SK-N-SH (cell line): Measurements from ENCODE around the gene PALLD. TPM values are rescaled to one million over a fixed set of nuclear protein-coding genes. Genes with fewer than 3 reads are reported as not detected.

ENCODE experiments used
- CTCF ChIA-PET: fragments of 300-600, 350-600 bp; formaldehyde crosslinking; extraction: SDS; loops from one replicate; lab custom pipeline; 2021; lab: Yijun Ruan, JAX
- POLR2A ChIA-PET: fragments of 350-600 bp; sonication (Branson Sonifier 250); formaldehyde crosslinking; extraction: SDS; loops from one replicate; lab custom pipeline; 2020; ENCODE audit warnings: antibody characterized with exemption, inconsistent platforms; lab: Yijun Ruan, JAX
- DNase-seq: peaks from one replicate; pipeline ENCODE4 v3.0.0; 2012
- H2AFZ ChIP-seq: fragments of 200-600 bp; sonication (generic); 2 replicates; pipeline ENCODE4 v1.8.1; 2016; ENCODE audit warnings: antibody characterized with exemption, mild to moderate bottlenecking, low read depth
- H3F3A ChIP-seq: fragments of 200-600 bp; sonication (generic); replicated peaks from 2 replicates; pipeline ENCODE3; 2016; ENCODE audit warnings: antibody characterized with exemption, mild to moderate bottlenecking; ENCODE audit not compliant: insufficient read depth
- H3K27ac ChIP-seq, 2 experiments: fragments of 200-500 bp in 1 of 2; fragments of 200-600 bp in 1 of 2; sonication (Bioruptor generic) in 1 of 2; sonication (generic), shearing (Covaris generic) in 1 of 2; 2 replicates each; pipeline versions ENCODE4 v1.5.1 to v1.6.1; 2014 to 2016; ENCODE audit warnings: low read depth in 2 of 2, inconsistent platforms in 1 of 2, low read length in 1 of 2, mild to moderate bottlenecking in 1 of 2, mixed read lengths in 1 of 2
- H3K27me3 ChIP-seq: fragments of 200-600 bp; sonication (generic), shearing (Covaris generic); 2 replicates; pipeline ENCODE4 v1.6.1; 2016; ENCODE audit warnings: mixed run types; ENCODE audit not compliant: insufficient read depth
- H3K36me3 ChIP-seq, 2 experiments: fragments of 200-500 bp in 1 of 2; fragments of 200-600 bp in 1 of 2; sonication (Bioruptor generic) in 1 of 2; sonication (generic) in 1 of 2; replicated peaks in 1 of 2; 2 replicates each; pipeline versions ENCODE3 to v1.5.1; 2014 to 2016; ENCODE audit warnings: low read length in 1 of 2, mild to moderate bottlenecking in 1 of 2; ENCODE audit not compliant: insufficient read depth in 2 of 2, control insufficient read depth in 1 of 2
- H3K4me1 ChIP-seq, 2 experiments: fragments of 200-500 bp in 1 of 2; fragments of 200-600 bp in 1 of 2; sonication (Bioruptor generic) in 1 of 2; sonication (generic), shearing (Covaris generic) in 1 of 2; 2 replicates each; pipeline versions ENCODE4 v1.5.1 to v1.6.1; 2014 to 2016; ENCODE audit warnings: low read depth in 1 of 2, low read length in 1 of 2, mixed run types in 1 of 2; ENCODE audit not compliant: insufficient read depth in 2 of 2, control insufficient read depth in 1 of 2
- H3K4me2 ChIP-seq: fragments of 200-600 bp; sonication (generic), shearing (Covaris generic); 2 replicates; pipeline ENCODE4 v1.6.1; 2017; ENCODE audit warnings: mixed run types
- H3K4me3 ChIP-seq, 2 experiments: fragments of 200-500 bp in 1 of 2; fragments of 200-600 bp in 1 of 2; sonication (Bioruptor generic) in 1 of 2; sonication (generic), shearing (Covaris generic) in 1 of 2; 2 replicates each; pipeline versions ENCODE4 v1.5.1 to v1.8.1; 2014 to 2016; ENCODE audit warnings: low read depth in 2 of 2, inconsistent platforms in 1 of 2, low read length in 1 of 2, mild to moderate bottlenecking in 1 of 2, mixed read lengths in 1 of 2, moderate library complexity in 1 of 2
- H3K79me2 ChIP-seq: fragments of 200-600 bp; sonication (generic); 2 replicates; pipeline ENCODE4 v1.8.1; 2017; ENCODE audit warnings: mild to moderate bottlenecking; ENCODE audit not compliant: insufficient read depth
- H3K9ac ChIP-seq: fragments of 200-600 bp; sonication (generic); 2 replicates; pipeline ENCODE4 v1.6.1; 2017; ENCODE audit warnings: mixed run types
- H3K9me2 ChIP-seq: fragments of 200-600 bp; sonication (generic); 2 replicates; pipeline ENCODE4 v1.6.1; 2017; ENCODE audit warnings: mixed run types
- H3K9me3 ChIP-seq: fragments of 200-600 bp; sonication (generic); 2 replicates; pipeline ENCODE4 v1.6.1; 2017; ENCODE audit warnings: mixed run types, mild to moderate bottlenecking, moderate library complexity
- H4K20me1 ChIP-seq: fragments of 200-600 bp; sonication (generic); 2 replicates; pipeline ENCODE4 v1.6.1; 2017; ENCODE audit warnings: mild to moderate bottlenecking, mixed run types; ENCODE audit not compliant: insufficient read depth
- ELF1 ChIP-seq: IDR thresholded peaks from 2 replicates; pipeline ENCODE4 v1.4.0; 2012
- FOXM1 ChIP-seq: IDR thresholded peaks from 2 replicates; pipeline ENCODE4 v1.4.0; 2012; ENCODE audit warnings: low read depth, mild to moderate bottlenecking
- MXI1 ChIP-seq: IDR thresholded peaks from 2 replicates; pipeline ENCODE4 v1.6.1; 2012; ENCODE audit warnings: mild to moderate bottlenecking, low read depth, low read length, improper control_type of control experiment
- SMC3 ChIP-seq: IDR thresholded peaks from 2 replicates; pipeline ENCODE4 v1.6.1; 2012; ENCODE audit warnings: low read depth, low read length, improper control_type of control experiment
- WGBS: methylation state at CpG from one replicate; pipeline ENCODE4 v1.1.6; 2017; ENCODE audit warnings: low lambda C conversion rate; 5-methylcytosine and 5-hydroxymethylcytosine counted together
- polyA plus RNA-seq, 3 experiments: library from polyadenylated mRNA; depleted of rRNA; stranded (reverse); fragments of >200 nt; gene quantifications; 2 replicates each; pipeline ENCODE4 v1.2.3, GENCODE V29; 2012
- TF ChIP-seq, protein P1 (sequence below): IDR thresholded peaks from 2 replicates; pipeline ENCODE4 v1.4.0; 2012; ENCODE audit warnings: low read depth, borderline replicate concordance
- TF ChIP-seq, protein P2 (sequence below): IDR thresholded peaks from 2 replicates; pipeline ENCODE4 v1.6.1; 2012; ENCODE audit warnings: mild to moderate bottlenecking, low read depth, low read length, moderate library complexity

PALLD gene
- polyA plus RNA-seq, 1 of the 3 experiments (the other 2 are of a cell fraction) = 33.0 TPM

DNA sequence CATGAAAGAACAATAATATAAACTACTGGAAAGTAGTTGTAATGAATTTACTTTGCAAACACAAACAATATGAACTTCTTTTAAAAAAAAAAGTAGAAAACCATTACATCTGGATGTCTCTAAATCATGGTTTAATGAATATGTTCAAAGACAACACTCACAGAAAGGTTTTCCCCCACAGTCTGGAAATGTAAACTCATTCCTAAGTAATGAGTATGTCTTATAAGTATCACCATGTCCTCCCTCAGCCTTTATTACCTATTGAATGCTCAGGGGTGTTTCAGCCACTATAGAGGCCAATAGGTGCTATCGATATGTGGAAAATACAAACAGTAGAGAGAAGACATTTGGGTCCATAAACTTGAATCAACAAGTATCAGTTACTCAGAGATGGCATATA is 186.7 kb downstream of the PALLD start:
- H3K79me2 ChIP-seq = no peaks in the 10 kb centered on the region
- no peak overlapping the region for H2AFZ ChIP-seq
- no peak overlapping the region for H3K4me3 ChIP-seq
- H3F3A ChIP-seq = peaks cover 8% of the 10 kb centered on the region
- DNase-seq = no peak
- H3K4me2 ChIP-seq = no peak overlapping the region
- ChIA-PET CTCF (no interaction called here), POLR2A (no interaction called here)
- H3K27ac ChIP-seq = no peak overlapping the region
- H3K36me3 ChIP-seq = peaks cover 0 to 39% of the 10 kb centered on the region in 2 experiments
- WGBS = 93% methylated on average over 1 of the region's 1 CpG
- H4K20me1 ChIP-seq = no peaks in the 10 kb centered on the region
- no peaks in the 10 kb centered on the region for H3K27me3 ChIP-seq
- no peak for TF ChIP-seq SMC3
- TF ChIP-seq FOXM1 = no peak
- TF ChIP-seq ELF1 = no peak
- TF ChIP-seq, protein P1, sequence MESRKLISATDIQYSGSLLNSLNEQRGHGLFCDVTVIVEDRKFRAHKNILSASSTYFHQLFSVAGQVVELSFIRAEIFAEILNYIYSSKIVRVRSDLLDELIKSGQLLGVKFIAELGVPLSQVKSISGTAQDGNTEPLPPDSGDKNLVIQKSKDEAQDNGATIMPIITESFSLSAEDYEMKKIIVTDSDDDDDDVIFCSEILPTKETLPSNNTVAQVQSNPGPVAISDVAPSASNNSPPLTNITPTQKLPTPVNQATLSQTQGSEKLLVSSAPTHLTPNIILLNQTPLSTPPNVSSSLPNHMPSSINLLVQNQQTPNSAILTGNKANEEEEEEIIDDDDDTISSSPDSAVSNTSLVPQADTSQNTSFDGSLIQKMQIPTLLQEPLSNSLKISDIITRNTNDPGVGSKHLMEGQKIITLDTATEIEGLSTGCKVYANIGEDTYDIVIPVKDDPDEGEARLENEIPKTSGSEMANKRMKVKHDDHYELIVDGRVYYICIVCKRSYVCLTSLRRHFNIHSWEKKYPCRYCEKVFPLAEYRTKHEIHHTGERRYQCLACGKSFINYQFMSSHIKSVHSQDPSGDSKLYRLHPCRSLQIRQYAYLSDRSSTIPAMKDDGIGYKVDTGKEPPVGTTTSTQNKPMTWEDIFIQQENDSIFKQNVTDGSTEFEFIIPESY = no peak
- TF ChIP-seq, protein P2, sequence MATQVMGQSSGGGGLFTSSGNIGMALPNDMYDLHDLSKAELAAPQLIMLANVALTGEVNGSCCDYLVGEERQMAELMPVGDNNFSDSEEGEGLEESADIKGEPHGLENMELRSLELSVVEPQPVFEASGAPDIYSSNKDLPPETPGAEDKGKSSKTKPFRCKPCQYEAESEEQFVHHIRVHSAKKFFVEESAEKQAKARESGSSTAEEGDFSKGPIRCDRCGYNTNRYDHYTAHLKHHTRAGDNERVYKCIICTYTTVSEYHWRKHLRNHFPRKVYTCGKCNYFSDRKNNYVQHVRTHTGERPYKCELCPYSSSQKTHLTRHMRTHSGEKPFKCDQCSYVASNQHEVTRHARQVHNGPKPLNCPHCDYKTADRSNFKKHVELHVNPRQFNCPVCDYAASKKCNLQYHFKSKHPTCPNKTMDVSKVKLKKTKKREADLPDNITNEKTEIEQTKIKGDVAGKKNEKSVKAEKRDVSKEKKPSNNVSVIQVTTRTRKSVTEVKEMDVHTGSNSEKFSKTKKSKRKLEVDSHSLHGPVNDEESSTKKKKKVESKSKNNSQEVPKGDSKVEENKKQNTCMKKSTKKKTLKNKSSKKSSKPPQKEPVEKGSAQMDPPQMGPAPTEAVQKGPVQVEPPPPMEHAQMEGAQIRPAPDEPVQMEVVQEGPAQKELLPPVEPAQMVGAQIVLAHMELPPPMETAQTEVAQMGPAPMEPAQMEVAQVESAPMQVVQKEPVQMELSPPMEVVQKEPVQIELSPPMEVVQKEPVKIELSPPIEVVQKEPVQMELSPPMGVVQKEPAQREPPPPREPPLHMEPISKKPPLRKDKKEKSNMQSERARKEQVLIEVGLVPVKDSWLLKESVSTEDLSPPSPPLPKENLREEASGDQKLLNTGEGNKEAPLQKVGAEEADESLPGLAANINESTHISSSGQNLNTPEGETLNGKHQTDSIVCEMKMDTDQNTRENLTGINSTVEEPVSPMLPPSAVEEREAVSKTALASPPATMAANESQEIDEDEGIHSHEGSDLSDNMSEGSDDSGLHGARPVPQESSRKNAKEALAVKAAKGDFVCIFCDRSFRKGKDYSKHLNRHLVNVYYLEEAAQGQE = no peak
- no peak for TF ChIP-seq MXI1
- H3K9me2 ChIP-seq = no peaks in the 10 kb centered on the region
- no peaks in the 10 kb centered on the region for H3K9me3 ChIP-seq
- 0 out of 4 replicates have a peak, but pooled peaks cover 0 to 4% of the 10 kb centered on the region in 2 experiments for H3K4me1 ChIP-seq
- no peak overlapping the region for H3K9ac ChIP-seq

DNA sequence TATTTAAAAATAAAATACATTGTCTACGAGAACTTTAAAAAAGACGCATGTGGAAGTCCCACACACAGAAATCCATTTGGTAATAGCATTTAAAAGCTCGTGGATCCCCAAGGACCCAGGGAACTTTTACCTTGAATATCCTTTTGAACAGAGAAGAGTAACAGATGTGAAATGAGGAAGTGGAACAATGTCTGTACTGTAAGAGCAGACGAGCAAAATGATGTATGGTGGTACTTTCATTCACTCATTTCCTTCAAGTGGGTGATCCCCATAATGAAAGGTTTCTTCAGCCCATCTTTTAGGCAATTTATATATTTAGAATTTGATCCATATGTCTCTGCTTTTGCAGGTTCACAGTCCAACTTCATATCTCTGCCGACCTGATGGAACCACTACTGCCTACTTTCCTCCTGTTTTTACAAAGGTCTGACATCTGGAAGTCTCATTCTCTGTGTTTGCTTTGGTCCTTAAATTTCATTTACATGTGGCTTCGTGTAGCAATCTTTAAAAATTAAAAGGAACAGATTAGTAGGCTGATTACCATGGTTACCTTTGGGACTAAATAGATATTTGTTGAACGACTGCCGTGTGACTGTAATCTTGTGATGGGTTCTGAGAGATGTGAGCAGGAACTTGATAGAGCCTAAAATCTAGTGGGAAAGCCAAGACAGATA is 188.4 kb downstream of the PALLD start:
- H3K9me2 ChIP-seq = no peaks in the 10 kb centered on the region
- no peak overlapping the region for H2AFZ ChIP-seq
- 81% methylated on average over 8 of the region's 8 CpGs for WGBS
- no peaks in the 10 kb centered on the region for H3K9me3 ChIP-seq
- H3K27ac ChIP-seq = no peak overlapping the region
- H3K27me3 ChIP-seq = no peaks in the 10 kb centered on the region
- H4K20me1 ChIP-seq = no peaks in the 10 kb centered on the region
- H3K4me1 ChIP-seq = no peaks in the 10 kb centered on the region; a peak in 1 of 4 replicates
- no peak for TF ChIP-seq SMC3
- TF ChIP-seq, all 33 proteins: peak for 0
- no peak overlapping the region for H3K9ac ChIP-seq
- POLR2A ChIA-PET = no interaction called here
- H3K4me2 ChIP-seq = no peak overlapping the region
- DNase-seq = no peak
- no peak overlapping the region for H3K4me3 ChIP-seq
- no peaks in the 10 kb centered on the region for H3K79me2 ChIP-seq
- CTCF ChIA-PET = no interaction called here
- H3K36me3 ChIP-seq = peaks cover 0 to 39% of the 10 kb centered on the region in 2 experiments
- H3F3A ChIP-seq = peaks cover 7% of the 10 kb centered on the region
